G401.6 (cell line): Measurements from ENCODE around the gene RCC2.

Experiments
- FAIRE-seq: peaks from 2 replicates; lab custom pipeline; 2012; peaks lifted over from hg19 to GRCh38; lab: Jason Lieb, UNC

The RCC2 gene

GRCh38 chr1:17372955-17373354 lies 66.5 kb downstream of the RCC2 start:
- FAIRE-seq: no peak

- no peak for FAIRE-seq
Measured at GRCh38 chr1:17371896-17372295, 67.6 kb downstream of the RCC2 start, which contains the start of gene PADI6. Gene PADI6 (plus strand): TSS chr1:17372196. CDS start chr1:17372246, 50 bp downstream.

- FAIRE-seq: no peak
Measured at GRCh38 chr1:17370618-17371017, 68.9 kb downstream of the RCC2 start.

DNA sequence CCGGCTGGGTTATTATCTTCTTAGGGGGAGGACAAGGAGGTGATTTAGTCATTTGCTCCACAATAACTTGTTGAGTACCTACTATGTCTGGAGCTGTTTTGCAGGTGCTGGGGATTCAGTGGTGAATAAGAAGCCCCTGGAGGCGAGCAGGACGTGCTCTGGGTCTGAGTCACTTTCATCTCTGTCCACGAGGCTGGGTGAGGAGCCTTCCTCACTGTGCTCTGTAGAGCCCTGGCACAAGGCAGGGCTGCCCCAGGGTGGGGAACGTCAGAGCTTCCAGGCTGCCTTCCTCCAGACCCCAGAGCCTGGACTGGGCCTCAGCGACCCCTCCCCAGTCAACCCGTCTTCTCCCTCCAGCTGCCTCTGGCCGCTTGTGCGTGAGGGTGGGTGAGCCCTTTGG lies 70.0 kb downstream of the RCC2 start:
- no peak for FAIRE-seq

- no peak for FAIRE-seq
Measured at GRCh38 chr1:17365293-17365692, 74.2 kb downstream of the RCC2 start.

GRCh38 chr1:17363771-17364170 lies 75.7 kb downstream of the RCC2 start:
- no peak for FAIRE-seq

DNA sequence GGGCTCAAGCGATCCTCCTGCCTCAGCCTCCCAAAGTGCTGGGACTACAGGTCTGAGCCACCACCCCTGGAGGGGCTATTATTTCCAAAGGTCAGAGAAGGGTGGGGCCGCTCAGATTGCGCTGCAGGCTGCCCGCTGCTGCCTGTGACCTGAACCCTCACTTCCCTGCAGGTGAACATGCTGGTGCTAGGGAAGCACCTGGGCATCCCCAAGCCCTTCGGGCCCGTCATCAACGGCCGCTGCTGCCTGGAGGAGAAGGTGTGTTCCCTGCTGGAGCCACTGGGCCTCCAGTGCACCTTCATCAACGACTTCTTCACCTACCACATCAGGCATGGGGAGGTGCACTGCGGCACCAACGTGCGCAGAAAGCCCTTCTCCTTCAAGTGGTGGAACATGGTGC lies 76.1 kb downstream of the RCC2 start:
- FAIRE-seq: no peak

DNA sequence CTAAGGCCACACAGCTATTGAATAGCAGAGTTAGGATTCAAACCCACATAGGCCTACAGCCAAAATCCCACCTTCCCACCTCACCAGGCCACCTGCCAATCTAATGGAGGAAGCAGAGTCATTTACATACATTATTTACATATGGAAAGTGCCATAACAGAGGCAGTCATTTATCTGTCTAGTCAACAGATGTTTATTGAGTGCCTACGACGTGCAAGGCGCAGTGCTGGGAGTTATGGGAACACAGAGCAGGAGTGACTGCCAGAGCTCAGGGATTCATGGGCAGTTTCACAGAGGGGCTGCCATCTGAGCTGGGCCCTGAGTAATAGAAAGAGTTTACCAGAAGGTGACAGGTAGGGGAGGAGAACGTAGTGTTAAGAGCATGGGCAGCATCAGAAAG lies 77.8 kb downstream of the RCC2 start:
- no peak for FAIRE-seq

- no peak for FAIRE-seq
Measured at GRCh38 chr1:17360272-17360956, 79.1 kb downstream of the RCC2 start.

DNA sequence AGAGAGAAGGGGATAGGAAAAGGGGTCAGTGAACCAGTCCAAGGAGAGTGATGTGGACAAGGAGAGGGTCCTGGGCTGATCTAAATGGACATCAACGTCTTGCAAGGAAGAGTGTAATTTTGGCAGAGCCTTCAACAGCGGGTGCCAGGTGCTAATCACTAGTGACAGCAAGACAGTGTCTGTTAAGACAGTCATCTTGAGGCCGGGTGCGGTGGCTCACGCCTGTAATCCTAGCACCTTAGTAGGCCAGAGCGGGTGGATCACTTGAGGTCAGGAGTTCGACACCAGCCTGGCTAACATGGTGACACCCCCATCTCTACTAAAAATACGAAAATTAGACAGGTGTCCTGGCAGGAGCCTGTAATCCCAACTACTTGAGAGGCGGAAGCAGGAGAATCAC lies 79.7 kb downstream of the RCC2 start:
- no peak for FAIRE-seq

DNA sequence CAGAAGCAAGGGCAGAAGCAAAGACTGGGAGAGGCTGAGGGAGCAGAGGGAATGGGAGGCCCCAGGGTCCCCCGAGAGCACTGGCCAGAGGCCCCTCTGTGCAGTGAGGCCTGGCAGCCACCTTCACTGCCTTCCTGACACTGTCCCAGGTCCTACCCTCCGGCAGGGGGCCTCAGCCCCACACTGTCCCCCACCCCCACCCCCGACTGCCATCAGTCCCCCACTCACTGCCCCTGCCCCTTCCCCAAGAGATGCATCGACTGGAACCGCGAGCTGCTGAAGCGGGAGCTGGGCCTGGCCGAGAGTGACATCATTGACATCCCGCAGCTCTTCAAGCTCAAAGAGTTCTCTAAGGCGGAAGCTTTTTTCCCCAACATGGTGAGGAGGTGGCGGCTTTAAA lies 80.4 kb downstream of the RCC2 start:
- FAIRE-seq: no peak

- no peak for FAIRE-seq
Measured at GRCh38 chr1:17358557-17358956, 80.9 kb downstream of the RCC2 start.
